Tongue (tissue), 2 donors: Measurements from ENCODE around the gene WWOX. TPM values are rescaled to one million over a fixed set of nuclear protein-coding genes. Genes with fewer than 3 reads are reported as not detected.
A peak's percentile ranks its signal among the peaks of the same experiment; 100 is the strongest.

Experiments used
- DNase-seq: peaks from one replicate; pipeline ENCODE4 v3.0.0-alpha.2; 2015
- total RNA-seq: library from RNA; depleted of rRNA; stranded (reverse); fragments of >200 nt; gene quantifications from one replicate; pipeline ENCODE4 v1.2.3, GENCODE V29; 2014

Gene WWOX
- total RNA-seq, 1 donor from 2014 or later, result 60.5 TPM

- DNase-seq, result peak; percentile 12
Observed at GRCh38 chr16:78877114-78877655, 777.7 kb downstream of the WWOX start.

GRCh38 chr16:78878570-78878969 is 779.1 kb downstream of the WWOX start:
- no peak for DNase-seq

GRCh38 chr16:78879011-78879410 is 779.6 kb downstream of the WWOX start:
- no peak for DNase-seq

- DNase-seq, result no peak
Observed at GRCh38 chr16:78882150-78882549, 782.7 kb downstream of the WWOX start.

GRCh38 chr16:78882751-78883150 is 783.3 kb downstream of the WWOX start:
- no peak for DNase-seq

- DNase-seq, result no peak
Observed at GRCh38 chr16:78884204-78884603, 784.8 kb downstream of the WWOX start.

- DNase-seq, result no peak
Observed at GRCh38 chr16:78889346-78889745, 789.9 kb downstream of the WWOX start.

GRCh38 chr16:78890373-78890895 is 791.0 kb downstream of the WWOX start:
- DNase-seq, result no peak

GRCh38 chr16:78892951-78893733 is 793.7 kb downstream of the WWOX start:
- no peak for DNase-seq

GRCh38 chr16:78894886-78895285 is 795.4 kb downstream of the WWOX start:
- DNase-seq, result no peak

GRCh38 chr16:78895681-78896080 is 796.2 kb downstream of the WWOX start:
- no peak for DNase-seq

- no peak for DNase-seq
Observed at GRCh38 chr16:78896280-78896679, 796.8 kb downstream of the WWOX start.

GRCh38 chr16:78897299-78897698 is 797.8 kb downstream of the WWOX start:
- DNase-seq, result no peak

- DNase-seq, result peak; percentile 51
Observed at GRCh38 chr16:78900044-78900811, 800.8 kb downstream of the WWOX start.

GRCh38 chr16:78900966-78901365 is 801.5 kb downstream of the WWOX start:
- no peak for DNase-seq

- DNase-seq, result peak; percentile 68
Observed at GRCh38 chr16:78902321-78902720, 802.9 kb downstream of the WWOX start.

- DNase-seq, result no peak
Observed at GRCh38 chr16:78903237-78903636, 803.8 kb downstream of the WWOX start.

GRCh38 chr16:78903843-78904242 is 804.4 kb downstream of the WWOX start:
- no peak for DNase-seq

GRCh38 chr16:78906135-78906534 is 806.7 kb downstream of the WWOX start:
- no peak for DNase-seq

- no peak for DNase-seq
Observed at GRCh38 chr16:78909226-78909625, 809.8 kb downstream of the WWOX start.

GRCh38 chr16:78915811-78916345 is 816.4 kb downstream of the WWOX start:
- no peak for DNase-seq

GRCh38 chr16:78916928-78917545 is 817.6 kb downstream of the WWOX start:
- peak; percentile 87 for DNase-seq
